CD4-positive, alpha-beta T cell treated with Interleukin-15 for 1 hour (primary cell): ENCODE data around the gene ARMC9.
A peak's percentile ranks its signal among the peaks of the same experiment; 100 is the strongest.
"Not testable (repeated sequence)": the region's sequence is repeated elsewhere in the genome, so short reads cannot be mapped to it uniquely, and the experiment has no call there.

Experiments
- DNase-seq: peaks from one replicate; pipeline ENCODE4 v3.0.0-alpha.2; 2020

Gene ARMC9

DNA sequence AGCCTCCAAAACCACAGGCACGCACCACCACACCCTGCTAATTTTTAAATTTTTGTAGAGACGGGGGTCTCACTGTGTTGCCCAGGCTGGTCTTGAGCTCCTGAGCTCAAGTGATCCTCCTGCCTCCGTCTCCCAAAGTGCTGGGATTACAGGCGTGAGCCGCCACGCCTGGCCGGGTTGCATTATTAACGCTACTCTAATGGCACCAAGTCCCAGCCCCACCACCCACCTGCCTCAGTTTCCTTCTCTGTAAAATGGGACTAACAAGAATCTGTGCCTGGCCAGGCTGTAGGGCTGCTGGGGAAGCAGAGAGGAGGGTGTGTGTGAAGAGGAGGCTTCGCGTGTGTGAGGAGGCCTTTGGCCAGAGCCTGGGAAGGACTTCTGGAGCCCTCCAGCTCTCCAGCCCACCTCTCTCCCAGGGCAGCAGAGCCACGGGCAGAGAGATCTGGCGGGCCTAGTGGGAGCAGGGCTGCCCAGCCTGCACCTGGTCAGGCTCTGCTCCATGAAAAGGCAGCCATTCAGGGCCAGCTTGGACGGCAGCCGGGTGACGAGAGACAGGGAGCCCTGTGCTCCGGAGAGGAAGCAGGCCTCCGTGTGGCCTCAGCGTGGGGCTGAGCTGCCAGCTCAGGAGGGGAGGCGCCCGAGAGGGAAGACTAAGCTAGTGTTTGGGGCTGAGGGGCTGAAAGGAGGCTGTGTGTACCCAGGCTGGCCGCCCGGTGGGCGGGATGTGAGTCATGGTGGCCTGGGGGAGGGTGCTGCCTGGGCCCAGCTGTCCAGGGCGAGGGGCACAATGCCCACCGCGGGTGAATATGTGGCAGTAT is 189.7 kb downstream of the ARMC9 start:
- peak; percentile 31 for DNase-seq

- no peak for DNase-seq
These were observed 190.4 kb downstream of the ARMC9 start for GRCh38 chr2:231388725-231389346.

GRCh38 chr2:231390667-231391066 is 192.2 kb downstream of the ARMC9 start:
- DNase-seq = no peak

- peak; percentile 36 for DNase-seq
These were observed 193.6 kb downstream of the ARMC9 start for GRCh38 chr2:231391981-231392380.

GRCh38 chr2:231392431-231393148 is 194.2 kb downstream of the ARMC9 start:
- no peak for DNase-seq

- DNase-seq = peak; percentile 82
These were observed 195.0 kb downstream of the ARMC9 start for GRCh38 chr2:231393149-231394131.

DNA sequence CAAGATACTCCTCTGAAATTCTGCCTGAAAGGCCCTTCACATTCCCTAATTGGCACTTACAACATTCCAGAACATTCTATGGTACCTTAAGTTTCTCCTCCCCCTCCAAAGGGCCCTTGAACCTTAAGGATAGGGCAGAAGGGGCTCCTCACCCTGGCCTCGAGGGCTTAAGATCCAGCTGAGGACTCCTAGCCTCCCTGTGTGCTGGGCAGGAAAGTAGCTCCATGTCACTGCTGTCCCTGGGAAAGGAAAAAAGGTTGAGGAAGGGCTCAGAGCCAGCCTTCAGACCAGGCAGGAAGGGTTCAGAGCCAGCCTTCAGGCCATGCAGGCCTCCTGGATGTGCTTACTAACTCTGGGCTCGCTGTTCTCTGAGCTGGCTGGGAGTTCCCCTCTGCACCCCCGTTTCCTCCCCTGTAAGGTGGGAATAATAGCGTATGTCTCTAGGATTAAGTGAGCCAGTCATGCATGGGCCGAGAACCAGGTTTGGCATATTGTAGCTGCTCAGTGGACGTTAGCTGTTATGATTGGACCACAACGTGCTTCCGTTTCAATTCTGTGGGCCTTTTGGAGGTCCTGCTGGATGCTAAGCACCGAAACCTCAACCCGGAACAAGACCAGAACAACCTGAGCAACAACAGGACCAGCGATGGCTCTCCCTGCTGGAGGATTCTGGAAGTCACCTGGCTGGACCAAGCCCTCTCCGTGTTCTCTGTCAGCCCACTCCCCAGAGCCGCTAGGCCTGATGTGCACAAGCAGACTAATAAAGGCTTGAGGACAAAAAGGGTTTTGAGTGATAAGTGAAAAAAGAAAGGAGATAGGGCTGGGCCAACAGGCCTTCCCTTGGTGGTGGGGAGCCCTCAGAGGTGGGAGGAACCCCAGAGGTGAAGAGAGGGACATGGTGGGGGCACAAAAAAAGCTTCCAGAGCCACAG is 196.0 kb downstream of the ARMC9 start:
- DNase-seq = peak; percentile 51

GRCh38 chr2:231395188-231396057 is 197.0 kb downstream of the ARMC9 start, which contains the start of gene B3GNT7:
Gene B3GNT7 (plus strand): TSS chr2:231395710. CDS start chr2:231395804, 94 bp downstream.
- peak; percentile 34 for DNase-seq

- DNase-seq = no peak
These were observed 197.8 kb downstream of the ARMC9 start for GRCh38 chr2:231396058-231396821.

- no peak for DNase-seq
These were observed 198.8 kb downstream of the ARMC9 start for GRCh38 chr2:231397011-231397927.

DNA sequence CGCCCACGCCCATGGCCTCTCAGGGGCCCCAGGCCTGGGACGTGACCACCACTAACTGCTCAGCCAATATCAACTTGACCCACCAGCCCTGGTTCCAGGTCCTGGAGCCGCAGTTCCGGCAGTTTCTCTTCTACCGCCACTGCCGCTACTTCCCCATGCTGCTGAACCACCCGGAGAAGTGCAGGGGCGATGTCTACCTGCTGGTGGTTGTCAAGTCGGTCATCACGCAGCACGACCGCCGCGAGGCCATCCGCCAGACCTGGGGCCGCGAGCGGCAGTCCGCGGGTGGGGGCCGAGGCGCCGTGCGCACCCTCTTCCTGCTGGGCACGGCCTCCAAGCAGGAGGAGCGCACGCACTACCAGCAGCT is 199.5 kb downstream of the ARMC9 start:
- no peak for DNase-seq

GRCh38 chr2:231398585-231398984 is 200.2 kb downstream of the ARMC9 start:
- no peak for DNase-seq

DNA sequence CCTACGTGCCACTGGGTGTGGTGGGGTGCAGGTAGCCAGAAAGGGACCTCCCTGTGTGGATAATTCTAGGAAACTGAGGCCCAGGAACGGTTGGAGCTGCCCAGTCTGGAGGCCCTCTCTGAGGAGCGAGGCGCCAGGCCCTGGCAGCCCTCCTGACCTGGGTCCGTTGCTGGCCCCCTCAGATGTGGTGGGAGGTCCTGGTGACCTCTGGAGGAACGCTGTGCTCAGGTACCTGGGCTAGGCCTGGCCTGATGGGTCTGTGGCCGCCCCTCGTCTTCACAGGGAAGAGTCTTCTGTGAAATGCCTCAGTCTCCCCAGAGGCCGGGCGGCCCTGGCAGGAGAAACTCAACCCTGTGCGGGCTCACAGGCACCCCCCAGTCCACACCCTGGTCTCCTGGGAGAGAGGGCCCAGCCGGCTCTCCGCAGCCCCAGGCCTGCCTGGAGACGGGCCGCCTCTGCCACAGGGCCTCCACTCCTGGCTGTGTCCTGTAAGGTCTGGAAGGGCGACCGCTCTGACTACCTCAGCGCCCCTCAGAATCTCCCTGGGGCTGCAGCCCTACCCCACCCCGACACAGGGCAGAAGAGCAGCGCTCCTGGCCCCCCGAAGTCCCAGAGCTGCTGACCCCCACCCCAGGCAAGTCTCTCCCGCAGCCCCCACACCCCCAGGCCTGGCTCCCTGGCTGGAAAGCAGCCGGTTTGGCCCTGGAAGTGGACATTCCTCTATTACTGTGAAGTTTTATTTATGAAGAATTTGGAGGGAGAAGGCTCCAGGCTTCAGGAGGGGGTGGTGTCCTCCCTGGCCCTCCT is 200.8 kb downstream of the ARMC9 start:
- DNase-seq = no peak

GRCh38 chr2:231399853-231400680 is 201.6 kb downstream of the ARMC9 start:
- DNase-seq = no peak

DNA sequence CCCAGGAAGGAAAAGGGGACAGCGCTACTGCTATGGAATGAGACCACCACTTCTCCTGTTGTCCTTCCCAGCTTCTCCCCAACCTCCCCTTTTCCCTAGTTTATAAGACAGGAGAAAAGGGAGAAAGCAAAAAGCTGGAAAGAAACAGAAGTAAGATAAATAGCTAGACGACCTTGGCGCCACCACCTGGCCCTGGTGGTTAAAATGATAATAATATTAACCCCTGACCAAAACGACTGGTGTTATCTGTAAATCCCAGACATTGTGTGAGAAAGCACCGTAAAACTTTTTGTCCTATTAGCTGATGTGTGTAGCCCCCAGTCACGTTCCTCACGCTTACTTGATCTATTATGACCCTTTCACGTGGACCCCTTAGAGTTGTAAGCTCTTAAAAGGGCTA is 202.2 kb downstream of the ARMC9 start:
- DNase-seq = not testable (repeated sequence)

DNA sequence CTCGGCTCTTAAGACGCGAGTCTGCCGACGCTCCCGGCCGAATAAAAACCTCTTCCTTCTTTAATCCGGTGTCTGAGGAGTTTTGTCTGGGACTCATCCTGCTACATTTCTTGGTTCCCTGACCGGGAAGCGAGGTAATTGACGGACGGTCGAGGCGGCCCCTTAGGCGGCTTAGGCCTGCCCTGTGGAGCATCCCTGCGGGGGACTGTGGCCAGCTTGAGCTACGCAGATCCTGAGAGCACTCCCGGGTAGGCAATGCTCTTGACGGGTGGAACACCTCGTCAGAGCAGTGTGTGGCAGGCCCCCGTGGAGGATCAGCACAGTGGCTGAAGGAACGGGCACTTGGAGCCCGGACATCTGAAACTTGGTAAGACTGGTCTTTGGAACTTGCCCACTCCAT is 202.7 kb downstream of the ARMC9 start:
- not testable (repeated sequence) for DNase-seq
